ENCODE measurements around the gene ADAMTS20.
"Not testable (repeated sequence)": the region's sequence is repeated elsewhere in the genome, so short reads cannot be mapped to it uniquely, and the experiment has no call there.

Gene ADAMTS20

GRCh38 chr12:43462741-43463140, 89.3 kb downstream of the ADAMTS20 start:
- no peak for DNase-seq

GRCh38 chr12:43462080-43462479, 89.9 kb downstream of the ADAMTS20 start:
- no peak for DNase-seq

GRCh38 chr12:43459285-43459684, 92.7 kb downstream of the ADAMTS20 start:
- DNase-seq = no peak

GRCh38 chr12:43453761-43454160, 98.2 kb downstream of the ADAMTS20 start:
- DNase-seq = no peak

GRCh38 chr12:43444940-43445564, 107.0 kb downstream of the ADAMTS20 start:
- peak; percentile 63 for DNase-seq

GRCh38 chr12:43436597-43436996, 115.4 kb downstream of the ADAMTS20 start:
- no peak for DNase-seq

- no peak for DNase-seq
Observed at GRCh38 chr12:43434614-43435013, 117.4 kb downstream of the ADAMTS20 start.

GRCh38 chr12:43428088-43428600, 123.9 kb downstream of the ADAMTS20 start:
- peak; percentile 29 for DNase-seq

GRCh38 chr12:43425361-43425760, 126.6 kb downstream of the ADAMTS20 start:
- DNase-seq = peak; percentile 32

GRCh38 chr12:43416981-43417380, 135.0 kb downstream of the ADAMTS20 start:
- no peak for DNase-seq

GRCh38 chr12:43407816-43408645, 144.0 kb downstream of the ADAMTS20 start:
- DNase-seq = no peak

- DNase-seq = no peak
Observed at GRCh38 chr12:43406801-43407200, 145.2 kb downstream of the ADAMTS20 start.

- DNase-seq = no peak
Observed at GRCh38 chr12:43402436-43402835, 149.6 kb downstream of the ADAMTS20 start.

GRCh38 chr12:43401096-43401495, 150.9 kb downstream of the ADAMTS20 start:
- DNase-seq = no peak

GRCh38 chr12:43396671-43397070, 155.3 kb downstream of the ADAMTS20 start:
- DNase-seq = peak; percentile 19

- no peak for DNase-seq
Observed at GRCh38 chr12:43392116-43392515, 159.9 kb downstream of the ADAMTS20 start.

- DNase-seq = no peak
Observed at GRCh38 chr12:43381879-43382278, 170.1 kb downstream of the ADAMTS20 start.

- DNase-seq = no peak
Observed at GRCh38 chr12:43378448-43378847, 173.6 kb downstream of the ADAMTS20 start.

GRCh38 chr12:43370263-43370662, 181.7 kb downstream of the ADAMTS20 start:
- DNase-seq = no peak

GRCh38 chr12:43362910-43363694, 188.9 kb downstream of the ADAMTS20 start:
- DNase-seq = no peak

GRCh38 chr12:43361031-43361710, 190.8 kb downstream of the ADAMTS20 start:
- DNase-seq = no peak

GRCh38 chr12:43360001-43360400, 192.0 kb downstream of the ADAMTS20 start:
- not testable (repeated sequence) for DNase-seq

GRCh38 chr12:43357141-43357540, 194.9 kb downstream of the ADAMTS20 start:
- DNase-seq = no peak

All from NCI-H1105 treated with DMSO at 0.1 percent for 48 hours (cell line).